Stimulated activated CD8-positive, alpha-beta memory T cell treated with anti-CD3 and anti-CD28 coated beads, Interleukin-7, amount 100 ng/mL, for 24 hours (primary cell): ENCODE data around the gene DHRSX.
A peak's percentile ranks its signal among the peaks of the same experiment; 100 is the strongest.
"Not testable (repeated sequence)": the region's sequence is repeated elsewhere in the genome, so short reads cannot be mapped to it uniquely, and the experiment has no call there.

Source experiments
- DNase-seq: peaks from one replicate; pipeline ENCODE4 v3.0.0-alpha.2; 2020; ENCODE audit warnings: low read depth

The DHRSX gene

GRCh38 chrX:2500803-2501558 lies at the start of gene DHRSX, which contains the start of gene ZBED1:
DHRSX (minus strand) TSS chrX:2500976; CDS start chrX:2500925, 51 bp downstream.
ZBED1 (minus strand) TSS chrX:2500976; CDS start chrX:2490719, 10,257 bp downstream.
- DNase-seq, result peak; percentile 19

DNA sequence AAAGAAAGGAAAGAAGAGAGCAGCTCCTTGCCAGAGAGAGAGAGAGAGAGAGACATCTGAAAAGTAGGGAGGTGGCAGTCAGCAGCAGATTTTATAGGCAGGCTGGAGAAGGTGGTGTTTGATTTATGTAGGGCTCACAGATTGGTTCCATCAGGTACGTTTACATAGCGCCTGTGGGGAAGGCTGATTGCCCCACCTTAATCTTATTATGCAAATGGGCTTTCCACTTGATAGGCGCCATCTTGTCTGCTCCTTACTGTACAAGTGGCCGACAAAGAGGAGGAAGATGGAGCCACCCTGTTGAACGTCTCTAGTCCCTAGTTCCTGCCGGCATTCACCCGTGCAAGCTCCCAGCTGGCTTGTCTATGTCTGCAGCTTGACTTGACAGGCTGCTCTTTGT lies 49.1 kb upstream of the DHRSX start:
- no peak for DNase-seq

GRCh38 chrX:2548711-2549423 lies 48.1 kb upstream of the DHRSX start:
- no peak for DNase-seq

DNA sequence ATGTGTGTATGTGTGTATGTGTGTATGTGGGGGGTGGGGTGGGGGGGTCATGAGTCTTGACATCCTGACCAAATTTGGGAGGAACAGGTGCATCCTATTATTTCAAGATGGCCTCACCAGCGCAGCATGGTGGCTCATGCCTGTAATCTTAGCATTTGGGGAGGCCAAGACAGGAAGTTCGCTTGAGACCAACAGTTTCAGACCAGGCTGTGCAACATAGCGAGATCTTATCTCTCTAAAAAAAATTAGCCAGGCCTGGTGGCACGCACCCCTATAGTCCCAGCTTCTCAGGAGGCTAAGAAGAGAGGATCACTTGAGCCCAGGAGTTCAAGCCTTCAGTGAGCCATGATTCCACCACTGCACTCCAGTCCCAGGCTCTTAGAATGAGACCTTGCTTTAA lies 47.0 kb upstream of the DHRSX start:
- no peak for DNase-seq

DNA sequence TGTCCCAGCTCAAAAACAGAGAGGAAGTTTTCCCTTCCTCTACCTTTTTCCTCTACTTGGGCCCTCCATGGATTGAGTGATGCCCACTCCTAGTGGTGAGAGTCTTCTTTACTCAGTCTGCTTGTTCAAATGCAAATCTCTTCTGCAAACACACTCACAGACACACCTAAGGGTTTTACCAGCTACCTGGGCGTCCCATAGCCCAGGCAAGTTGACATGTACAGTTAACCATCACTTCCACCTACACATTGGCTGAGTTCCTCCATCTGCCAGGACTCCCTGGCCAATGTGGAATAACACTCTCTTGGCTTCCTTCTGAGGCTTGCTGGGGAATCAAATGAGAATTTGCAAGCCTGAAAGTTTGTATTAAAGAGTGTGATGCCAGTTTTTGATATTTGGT lies 45.7 kb upstream of the DHRSX start:
- DNase-seq, result no peak

DNA sequence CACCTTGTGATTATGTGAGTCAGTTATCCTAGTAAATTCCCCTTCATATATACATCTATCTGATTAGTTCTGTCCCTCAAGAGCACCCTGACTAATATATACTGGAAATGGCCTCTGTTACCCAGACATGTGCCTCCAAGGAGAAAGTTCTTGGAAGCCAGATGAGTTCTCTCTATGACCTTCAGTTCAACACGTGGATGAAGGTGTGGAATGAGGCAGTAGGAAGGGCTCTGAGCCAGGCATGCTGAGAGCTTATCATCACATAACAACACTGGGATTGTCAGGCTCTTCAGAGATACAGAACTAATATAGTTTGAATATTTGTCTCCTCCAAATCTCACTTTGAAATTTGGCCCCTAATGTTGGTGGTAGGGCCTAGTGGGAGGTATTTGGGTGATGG lies 44.4 kb upstream of the DHRSX start:
- DNase-seq, result no peak

DNA sequence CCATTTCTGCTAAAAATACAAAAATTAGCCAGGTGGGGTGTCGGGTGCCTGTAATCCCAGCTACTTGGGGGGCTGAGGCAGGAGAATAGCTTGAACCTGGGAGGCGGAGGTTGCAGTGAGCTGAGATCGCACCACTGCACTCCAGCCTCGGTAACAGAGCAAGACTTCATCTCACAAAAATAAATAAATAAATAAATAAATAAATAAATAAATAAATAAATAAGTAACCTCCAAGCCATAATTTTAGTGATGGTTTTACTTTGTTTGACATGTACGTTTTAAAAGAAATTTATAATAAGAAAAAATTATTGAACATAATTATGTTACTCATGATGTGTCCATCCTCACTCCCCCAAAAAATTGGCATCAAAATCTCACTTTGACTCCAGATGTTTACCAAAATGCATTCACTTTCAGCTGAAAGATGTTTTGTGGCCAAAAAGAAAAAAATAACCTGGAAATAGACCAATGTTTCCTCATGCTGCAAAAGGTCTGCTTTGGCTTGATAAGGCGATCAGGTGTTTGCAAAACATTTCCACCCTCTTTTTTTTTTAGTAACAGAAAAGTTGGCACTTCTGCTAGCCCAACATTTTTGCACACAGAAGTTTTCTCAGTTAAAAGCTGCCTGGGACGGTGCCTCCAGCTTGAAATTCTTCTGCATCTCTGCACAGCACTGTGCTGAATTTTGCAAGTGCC lies 42.2 kb upstream of the DHRSX start:
- DNase-seq, result no peak

- DNase-seq, result no peak
These were observed 40.8 kb upstream of the DHRSX start for GRCh38 chrX:2541603-2542002.

DNA sequence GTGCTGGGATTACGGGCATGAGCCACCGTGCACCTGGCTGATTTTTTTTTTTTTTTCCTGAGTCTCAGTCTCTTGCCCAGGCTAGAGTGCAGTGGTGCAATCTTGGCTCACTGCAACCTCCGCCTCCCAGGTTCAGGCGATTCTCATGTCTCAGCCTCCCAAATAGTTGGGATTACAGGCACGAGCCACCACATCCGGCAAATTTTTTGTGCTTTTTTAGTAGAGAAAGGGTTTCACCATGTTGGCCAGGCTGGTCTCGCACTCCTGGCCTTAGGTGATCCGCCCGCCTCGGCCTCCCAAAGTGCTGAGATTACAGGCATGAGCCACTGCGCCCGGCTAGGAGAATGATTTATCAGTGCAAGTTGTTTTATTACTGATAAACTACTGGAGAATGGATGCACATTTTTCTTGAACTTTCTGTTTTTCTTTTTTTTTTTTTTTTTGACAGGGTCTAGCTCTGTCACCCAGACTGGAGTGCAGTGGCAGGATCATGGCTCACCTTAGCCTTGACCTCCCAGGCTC lies 39.7 kb upstream of the DHRSX start:
- no peak for DNase-seq

GRCh38 chrX:2539586-2539985 lies 38.8 kb upstream of the DHRSX start:
- no peak for DNase-seq

DNA sequence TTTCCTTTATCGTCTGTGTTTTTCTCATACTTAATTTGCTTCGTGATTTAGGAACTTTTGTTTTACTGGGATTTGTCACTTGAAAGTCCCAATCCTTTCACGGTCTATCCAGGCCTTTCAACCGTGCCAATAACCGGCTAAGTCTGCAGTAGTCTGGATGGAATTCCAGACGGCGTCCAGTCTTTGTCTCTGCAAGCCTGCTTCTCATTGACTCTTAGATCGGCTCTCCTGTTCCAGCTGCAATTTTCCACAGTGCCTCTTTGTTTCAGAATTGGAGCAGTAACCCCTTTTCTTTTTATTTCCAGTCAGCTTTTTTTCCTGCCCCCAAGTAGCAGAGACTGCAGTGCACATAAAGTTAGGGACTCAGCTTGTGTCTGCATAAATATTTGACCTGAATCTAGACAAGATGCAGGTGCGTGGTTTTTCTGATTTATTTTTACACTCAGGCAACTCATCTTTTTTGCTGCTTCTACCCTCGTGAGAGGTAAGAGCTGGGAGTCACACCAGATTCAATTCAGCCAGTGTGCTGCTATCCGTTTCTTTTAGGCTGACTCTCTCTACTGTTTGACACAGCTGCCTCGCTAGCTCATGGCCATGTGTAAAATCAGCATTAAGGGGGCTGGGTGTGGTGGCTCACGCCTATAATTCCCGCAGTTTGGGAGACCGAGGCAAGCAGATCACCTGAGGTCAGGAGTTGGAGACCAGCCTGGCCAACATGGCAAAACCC lies 37.4 kb upstream of the DHRSX start:
- DNase-seq, result no peak

GRCh38 chrX:2536974-2537373 lies 36.2 kb upstream of the DHRSX start:
- DNase-seq, result no peak

GRCh38 chrX:2536141-2536540 lies 35.4 kb upstream of the DHRSX start:
- no peak for DNase-seq

- not testable (repeated sequence) for DNase-seq
These were observed 33.7 kb upstream of the DHRSX start for GRCh38 chrX:2534261-2535021.

DNA sequence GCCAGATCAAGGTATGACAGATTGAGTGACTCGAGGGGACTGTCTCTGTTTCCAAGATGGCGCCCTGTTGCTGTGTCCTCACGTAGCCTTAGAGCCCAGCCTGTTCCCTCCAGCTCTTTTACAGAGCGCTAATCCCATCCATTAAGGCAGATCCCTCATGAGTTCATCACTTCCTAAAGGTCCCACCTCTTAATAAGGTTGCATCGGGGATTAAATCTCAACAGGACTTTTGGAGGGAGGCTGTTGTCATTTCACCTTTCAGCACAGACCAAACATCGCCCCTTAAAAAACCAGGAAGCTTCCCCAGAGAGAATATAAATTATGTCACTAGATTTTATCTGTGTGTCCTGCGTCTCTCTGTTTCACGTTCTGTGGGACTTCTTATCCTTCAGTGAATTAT lies 32.6 kb upstream of the DHRSX start:
- DNase-seq, result no peak

- DNase-seq, result no peak
These were observed 25.6 kb upstream of the DHRSX start for GRCh38 chrX:2526390-2526789.

GRCh38 chrX:2523911-2524310 lies 23.1 kb upstream of the DHRSX start:
- no peak for DNase-seq

DNA sequence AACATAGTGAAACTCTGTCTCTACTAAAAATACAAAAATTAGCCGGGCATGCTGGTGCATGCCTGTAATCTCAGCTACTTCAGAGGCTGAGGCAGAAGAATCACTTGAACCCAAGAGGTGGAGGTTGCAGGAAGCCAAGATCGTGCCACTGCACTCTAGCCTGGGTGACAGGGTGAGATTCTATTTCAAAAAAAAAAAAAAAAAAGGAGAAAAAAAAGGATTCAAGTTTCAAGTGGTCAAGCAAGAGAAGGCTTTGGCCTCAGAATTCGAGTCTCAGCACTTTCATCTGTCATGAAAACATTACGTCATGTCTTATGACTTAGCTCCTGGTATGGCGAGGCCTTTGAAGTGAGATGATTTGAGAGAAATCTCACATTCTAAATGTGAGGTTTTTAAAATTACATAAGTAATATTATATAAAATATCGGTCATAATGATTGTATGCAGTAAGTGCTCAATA lies 21.2 kb upstream of the DHRSX start:
- no peak for DNase-seq

- DNase-seq, result no peak
These were observed 20.5 kb upstream of the DHRSX start for GRCh38 chrX:2521092-2521926.

GRCh38 chrX:2520539-2520938 lies 19.8 kb upstream of the DHRSX start:
- no peak for DNase-seq
